Breast epithelium (tissue), 4 donors: ENCODE data around the gene GNAT3. TPM values are rescaled to one million over a fixed set of nuclear protein-coding genes. Genes with fewer than 3 reads are reported as not detected.

Source experiments
- DNase-seq, 2 donors: peaks; one replicate each; pipeline ENCODE4 v3.0.0-alpha.2; 2019; ENCODE audit warnings: low spot score in 2 of 2
- H3K27ac ChIP-seq, 2 donors: fragments of 200-600 bp; sonication (generic) in 1 of 2; one replicate each; pipeline ENCODE4 v1.5.1; 2016 to 2019; ENCODE audit warnings: mild to moderate bottlenecking in 1 of 2
- H3K27me3 ChIP-seq, 2 donors: fragments of 200-600 bp; sonication (generic) in 1 of 2; one replicate each; pipeline versions ENCODE4 v1.5.1 to v1.6.0; 2017 to 2019; ENCODE audit warnings: control low read depth in 1 of 2, mild to moderate bottlenecking in 1 of 2
- H3K36me3 ChIP-seq: fragments of 200-600 bp; one replicate; pipeline ENCODE4 v1.5.1; 2019
- H3K4me1 ChIP-seq, 2 donors: fragments of 200-600 bp; sonication (generic); one replicate each; pipeline ENCODE4 v1.5.1; 2016 to 2019; ENCODE audit warnings: control low read depth in 1 of 2
- H3K4me3 ChIP-seq, 3 donors: fragments of 200-600 bp; sonication (generic); 1 replicate in 2 of 3; 2 replicates in 1 of 3; pipeline ENCODE4 v1.5.1; 2016 to 2019; ENCODE audit warnings: mild to moderate bottlenecking in 3 of 3, moderate library complexity in 2 of 3
- H3K9me3 ChIP-seq, 2 donors: fragments of 200-600 bp; sonication (generic) in 1 of 2; one replicate each; pipeline ENCODE4 v1.5.1; 2016 to 2019; ENCODE audit warnings: control low read depth in 1 of 2
- POLR2A ChIP-seq: fragments of 450-650 bp; IDR thresholded peaks from one replicate; pipeline ENCODE4 v1.6.1; 2016; ENCODE audit warnings: antibody characterized with exemption, mild to moderate bottlenecking, moderate library complexity
- POLR2AphosphoS5 ChIP-seq, 3 donors: sonication (generic); formaldehyde crosslinking; IDR thresholded peaks; one replicate each; pipeline ENCODE4 v1.6.1; 2017; ENCODE audit warnings: antibody characterized with exemption in 3 of 3
- intact Hi-C: fragments of 100-400 bp; cut with DNase I; formaldehyde crosslinking; loops from one replicate; pipeline ENCODE4 v1.15.1; 2023; ENCODE audit warnings: low total_unique reads
- total RNA-seq, 3 donors: library from RNA; depleted of rRNA; stranded (reverse); fragments of >200 nt; gene quantifications; one replicate each; pipeline ENCODE4 v1.1.0, GENCODE V29; 2016
- TF ChIP-seq, protein P1 (sequence below), 3 donors: fragments of 450-650 bp; IDR thresholded peaks; one replicate each; pipeline ENCODE4 v1.5.1; 2016 to 2017; ENCODE audit warnings: antibody characterized with exemption in 3 of 3, mild to moderate bottlenecking in 3 of 3, moderate library complexity in 3 of 3

Gene GNAT3
- total RNA-seq, 3 donors from 2014 or later = not detected

DNA sequence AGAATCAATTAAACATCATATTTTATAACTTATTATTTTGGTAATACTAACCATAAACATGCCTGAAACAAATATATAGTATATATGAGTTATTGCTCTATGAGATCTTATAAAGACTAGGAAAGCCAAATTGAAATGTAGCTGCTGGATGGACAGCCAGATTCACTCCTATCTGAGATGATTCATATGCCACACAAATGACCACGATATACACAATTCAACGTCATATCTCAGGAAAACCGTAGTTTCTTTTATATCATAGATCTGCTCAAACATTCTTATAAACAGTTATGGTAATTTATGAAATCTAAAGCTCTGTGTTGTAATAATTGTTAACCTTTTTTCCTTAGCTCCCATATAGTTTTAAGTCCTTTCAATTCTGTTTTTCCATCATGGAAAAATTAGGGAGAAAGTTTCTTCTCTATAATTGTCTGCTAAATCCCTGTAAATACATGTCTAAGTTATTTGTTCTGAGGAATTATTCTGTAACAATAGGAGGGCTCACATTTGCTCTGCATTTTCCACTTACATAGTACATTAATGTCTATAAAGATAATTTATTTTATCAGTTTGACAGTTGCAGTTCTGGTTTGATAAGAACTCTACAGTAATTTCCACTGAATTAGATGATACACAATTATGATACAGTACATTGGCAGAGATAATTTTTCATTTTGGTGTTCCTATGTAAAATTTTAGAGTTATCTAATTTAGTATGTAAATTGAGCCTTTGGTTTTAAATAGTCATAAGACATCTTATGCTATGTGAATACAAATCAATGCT lies 42.7 kb downstream of the GNAT3 start:
- intact Hi-C loops = no loop called here
- TF ChIP-seq POLR2A (no peak), POLR2AphosphoS5 (IDR thresholded peaks at IDR 0.05) (no peak)
- TF ChIP-seq, protein P1, sequence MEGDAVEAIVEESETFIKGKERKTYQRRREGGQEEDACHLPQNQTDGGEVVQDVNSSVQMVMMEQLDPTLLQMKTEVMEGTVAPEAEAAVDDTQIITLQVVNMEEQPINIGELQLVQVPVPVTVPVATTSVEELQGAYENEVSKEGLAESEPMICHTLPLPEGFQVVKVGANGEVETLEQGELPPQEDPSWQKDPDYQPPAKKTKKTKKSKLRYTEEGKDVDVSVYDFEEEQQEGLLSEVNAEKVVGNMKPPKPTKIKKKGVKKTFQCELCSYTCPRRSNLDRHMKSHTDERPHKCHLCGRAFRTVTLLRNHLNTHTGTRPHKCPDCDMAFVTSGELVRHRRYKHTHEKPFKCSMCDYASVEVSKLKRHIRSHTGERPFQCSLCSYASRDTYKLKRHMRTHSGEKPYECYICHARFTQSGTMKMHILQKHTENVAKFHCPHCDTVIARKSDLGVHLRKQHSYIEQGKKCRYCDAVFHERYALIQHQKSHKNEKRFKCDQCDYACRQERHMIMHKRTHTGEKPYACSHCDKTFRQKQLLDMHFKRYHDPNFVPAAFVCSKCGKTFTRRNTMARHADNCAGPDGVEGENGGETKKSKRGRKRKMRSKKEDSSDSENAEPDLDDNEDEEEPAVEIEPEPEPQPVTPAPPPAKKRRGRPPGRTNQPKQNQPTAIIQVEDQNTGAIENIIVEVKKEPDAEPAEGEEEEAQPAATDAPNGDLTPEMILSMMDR (IDR thresholded peaks at IDR 0.05) = no peak
- no peaks in the 10 kb centered on the region for H3K4me1 ChIP-seq
- no peaks in the 10 kb centered on the region for H3K9me3 ChIP-seq
- H3K27me3 ChIP-seq = no peaks in the 10 kb centered on the region
- no peak for DNase-seq
- no peak overlapping the region for H3K27ac ChIP-seq
- no peaks in the 10 kb centered on the region for H3K36me3 ChIP-seq
- H3K4me3 ChIP-seq = no peak overlapping the region

DNA sequence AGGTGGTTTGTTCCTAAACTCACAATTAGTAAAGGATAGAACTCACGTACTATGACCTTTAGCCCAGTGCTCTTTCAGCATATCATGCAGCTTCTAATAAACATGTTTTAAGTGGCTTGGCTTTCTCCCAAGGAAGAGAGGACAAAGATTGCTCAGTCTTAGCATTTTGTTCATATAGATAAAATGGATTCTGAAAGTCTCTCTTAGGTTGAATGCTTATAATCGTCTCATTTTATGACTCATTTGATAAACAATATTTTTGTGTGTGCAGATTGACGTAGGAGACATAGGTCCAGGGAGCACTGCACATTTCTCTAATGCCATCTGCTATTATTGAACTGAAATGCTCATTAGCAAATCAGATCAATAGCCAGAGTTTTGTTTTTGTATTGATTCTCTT lies 44.8 kb downstream of the GNAT3 start:
- Histone ChIP-seq H3K27me3 (no peaks in the 10 kb centered on the region), H3K4me3 (no peak overlapping the region), H3K36me3 (no peaks in the 10 kb centered on the region), H3K9me3 (no peaks in the 10 kb centered on the region), H3K4me1 (no peaks in the 10 kb centered on the region), H3K27ac (no peak overlapping the region)
- DNase-seq = no peak
- intact Hi-C loops = no loop called here
- TF ChIP-seq, protein P1 (IDR thresholded peaks at IDR 0.05) = no peak
- TF ChIP-seq POLR2AphosphoS5 (IDR thresholded peaks at IDR 0.05) (no peak), POLR2A (no peak)

DNA sequence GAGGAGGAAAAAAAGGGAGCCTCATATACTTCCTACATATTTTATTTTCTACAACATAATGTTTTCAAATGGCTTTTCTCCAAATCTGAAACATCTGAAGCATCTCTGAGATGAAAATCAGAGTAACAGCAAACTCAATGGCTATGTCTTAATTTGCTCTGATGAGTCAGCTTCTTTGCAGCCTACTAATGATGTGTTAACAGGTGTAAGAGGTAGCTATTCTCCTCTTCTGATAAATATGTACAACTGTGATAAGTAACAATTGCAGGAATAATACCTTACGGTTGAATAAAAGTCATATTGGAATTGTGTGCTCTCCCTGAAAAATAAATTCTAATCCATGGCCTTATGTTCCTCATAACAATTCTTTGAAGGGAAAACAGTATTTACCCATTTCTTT lies 45.2 kb downstream of the GNAT3 start:
- no peaks in the 10 kb centered on the region for H3K27me3 ChIP-seq
- H3K27ac ChIP-seq = no peak overlapping the region
- no peaks in the 10 kb centered on the region for H3K4me1 ChIP-seq
- TF ChIP-seq POLR2AphosphoS5 (IDR thresholded peaks at IDR 0.05) (no peak), POLR2A (no peak)
- TF ChIP-seq, protein P1 (IDR thresholded peaks at IDR 0.05) = no peak
- no peak for DNase-seq
- H3K4me3 ChIP-seq = no peak overlapping the region
- intact Hi-C loops = no loop called here
- no peaks in the 10 kb centered on the region for H3K9me3 ChIP-seq
- no peaks in the 10 kb centered on the region for H3K36me3 ChIP-seq

DNA sequence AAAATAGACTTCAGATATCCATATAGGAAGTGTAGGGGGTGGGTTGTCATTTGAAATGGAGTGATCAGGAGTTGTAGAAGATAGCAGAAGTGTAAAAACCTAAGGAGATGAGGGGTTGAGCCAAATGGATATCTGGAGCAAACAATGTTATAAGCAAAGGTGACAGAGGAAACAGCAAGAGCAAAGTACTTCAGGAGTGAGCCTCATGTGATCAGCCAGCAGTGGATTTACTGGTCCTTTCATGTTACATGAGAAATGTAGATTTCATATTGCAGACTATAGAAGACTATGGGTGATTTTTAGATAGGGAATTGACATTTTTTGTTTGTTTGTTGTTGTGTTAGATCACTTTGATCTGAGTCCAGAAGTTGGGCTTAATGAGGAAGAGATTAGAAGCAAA lies 47.7 kb downstream of the GNAT3 start:
- intact Hi-C loops = no loop called here
- no peak for DNase-seq
- Histone ChIP-seq H3K4me1 (no peaks in the 10 kb centered on the region), H3K9me3 (no peaks in the 10 kb centered on the region), H3K36me3 (no peaks in the 10 kb centered on the region), H3K27ac (no peak overlapping the region), H3K27me3 (no peaks in the 10 kb centered on the region), H3K4me3 (no peak overlapping the region)
- TF ChIP-seq, protein P1 (IDR thresholded peaks at IDR 0.05) = no peak
- TF ChIP-seq POLR2A = no peak
- no peak for TF ChIP-seq POLR2AphosphoS5 (IDR thresholded peaks at IDR 0.05)

DNA sequence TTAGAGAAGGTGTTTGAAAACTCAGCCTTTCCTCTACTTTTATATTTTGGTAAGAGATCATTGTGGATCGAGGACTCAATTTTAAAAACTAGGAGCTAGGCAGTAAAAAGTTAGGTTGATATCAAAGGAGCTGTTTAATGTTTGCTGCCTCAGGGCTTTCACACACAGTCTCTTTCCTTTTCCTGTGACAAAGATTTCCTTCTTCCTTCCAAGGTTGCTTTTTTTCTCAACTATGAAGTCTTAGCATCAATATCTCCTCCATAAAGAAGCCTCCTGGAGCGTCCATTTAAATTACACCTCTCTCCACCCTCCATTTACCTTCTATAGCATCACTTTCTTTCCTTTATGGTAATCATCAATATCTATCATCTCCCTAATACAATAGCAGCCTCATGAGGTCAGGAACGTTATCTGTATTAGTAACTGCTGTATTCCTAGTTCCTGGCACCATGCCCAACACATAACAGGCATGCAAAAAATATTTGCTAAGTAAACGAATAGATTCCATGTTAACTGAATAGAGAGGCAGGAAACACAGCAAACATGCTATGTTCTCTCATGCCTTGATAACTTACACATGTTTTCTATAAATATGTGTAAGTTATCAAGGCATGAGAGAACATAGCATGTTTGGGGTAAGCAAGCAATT lies 48.5 kb downstream of the GNAT3 start:
- intact Hi-C loops = no loop called here
- DNase-seq = no peak
- no peak overlapping the region for H3K27ac ChIP-seq
- H3K27me3 ChIP-seq = no peaks in the 10 kb centered on the region
- H3K4me1 ChIP-seq = no peaks in the 10 kb centered on the region
- no peaks in the 10 kb centered on the region for H3K36me3 ChIP-seq
- no peak overlapping the region for H3K4me3 ChIP-seq
- TF ChIP-seq, protein P1 (IDR thresholded peaks at IDR 0.05) = no peak
- TF ChIP-seq POLR2AphosphoS5 (IDR thresholded peaks at IDR 0.05) (no peak), POLR2A (no peak)
- no peaks in the 10 kb centered on the region for H3K9me3 ChIP-seq
